D341Med (cell line): ENCODE measurements around the gene GALNT9.
"Not testable (repeated sequence)": the region's sequence is repeated elsewhere in the genome, so short reads cannot be mapped to it uniquely, and the experiment has no call there.

Experiments
- DNase-seq: peaks from one replicate; pipeline ENCODE4 v3.0.0; 2012; ENCODE audit warnings: low spot score

GALNT9 gene

DNA sequence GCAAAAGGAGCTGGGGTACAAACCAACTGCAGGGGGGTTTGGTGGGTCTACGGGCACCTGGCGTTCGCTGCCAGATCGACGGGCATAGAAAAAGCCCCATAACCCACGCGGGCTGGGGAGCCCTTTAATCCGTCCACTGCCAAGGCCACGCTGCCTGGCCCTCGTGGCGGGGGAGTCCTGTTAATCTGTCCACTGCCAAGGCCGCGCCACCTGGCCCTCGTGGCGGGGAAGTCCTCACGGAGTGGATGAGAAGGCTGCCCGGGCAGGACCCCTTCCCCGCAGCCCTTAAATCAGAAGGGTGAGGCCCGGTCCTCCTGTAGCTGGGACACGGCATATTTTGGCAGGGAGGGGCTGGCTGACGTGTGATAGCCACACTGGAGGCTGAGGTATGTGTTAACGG, 99.0 kb downstream of the GALNT9 start:
- no peak for DNase-seq

DNA sequence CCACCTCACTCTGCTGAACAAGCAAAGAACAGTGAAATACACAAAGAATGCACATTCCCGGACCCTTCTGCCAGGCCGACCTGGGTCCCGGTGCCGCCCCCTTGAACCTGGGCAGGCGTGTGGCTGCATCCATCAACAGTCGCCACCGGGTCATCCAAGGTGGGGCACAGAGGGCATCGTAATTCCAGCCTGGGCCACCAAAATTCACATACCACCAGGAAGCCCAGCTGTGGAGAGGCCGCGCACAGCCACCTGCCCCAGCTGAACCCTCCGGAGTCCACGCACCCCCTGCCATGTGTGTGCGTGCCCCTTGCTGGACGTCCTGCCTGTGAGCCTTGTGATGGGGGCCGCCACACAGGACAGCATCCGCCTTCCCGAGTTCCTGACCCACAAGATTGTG, 99.5 kb downstream of the GALNT9 start:
- no peak for DNase-seq

DNA sequence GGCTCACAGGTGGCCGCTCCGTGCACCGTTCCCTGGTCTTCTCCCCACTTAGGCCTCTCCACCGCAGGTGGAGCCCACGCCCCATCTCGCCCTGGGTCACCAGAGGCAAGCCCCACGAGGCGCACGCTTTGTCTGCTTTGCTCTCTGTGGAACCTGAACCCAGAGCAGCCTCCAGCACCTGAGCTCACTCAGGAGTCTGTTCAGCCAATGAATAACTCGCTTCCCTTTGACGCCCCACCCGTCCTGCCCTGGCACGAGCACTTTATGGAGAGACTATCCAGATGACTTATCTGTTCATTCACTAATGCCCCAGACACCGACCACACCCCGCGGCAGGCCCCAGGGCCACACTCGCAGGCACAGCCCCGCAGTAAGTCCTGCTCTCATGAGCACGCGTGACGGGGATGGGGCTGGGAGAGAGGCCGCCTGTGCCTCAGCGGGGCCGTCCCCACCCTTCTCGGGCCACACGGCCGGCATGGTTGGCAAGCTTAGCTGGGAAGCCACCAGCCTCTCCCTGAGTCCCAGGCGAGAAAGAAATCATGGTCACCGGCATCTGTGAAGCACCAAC, 100.1 kb downstream of the GALNT9 start:
- DNase-seq, result no peak

DNA sequence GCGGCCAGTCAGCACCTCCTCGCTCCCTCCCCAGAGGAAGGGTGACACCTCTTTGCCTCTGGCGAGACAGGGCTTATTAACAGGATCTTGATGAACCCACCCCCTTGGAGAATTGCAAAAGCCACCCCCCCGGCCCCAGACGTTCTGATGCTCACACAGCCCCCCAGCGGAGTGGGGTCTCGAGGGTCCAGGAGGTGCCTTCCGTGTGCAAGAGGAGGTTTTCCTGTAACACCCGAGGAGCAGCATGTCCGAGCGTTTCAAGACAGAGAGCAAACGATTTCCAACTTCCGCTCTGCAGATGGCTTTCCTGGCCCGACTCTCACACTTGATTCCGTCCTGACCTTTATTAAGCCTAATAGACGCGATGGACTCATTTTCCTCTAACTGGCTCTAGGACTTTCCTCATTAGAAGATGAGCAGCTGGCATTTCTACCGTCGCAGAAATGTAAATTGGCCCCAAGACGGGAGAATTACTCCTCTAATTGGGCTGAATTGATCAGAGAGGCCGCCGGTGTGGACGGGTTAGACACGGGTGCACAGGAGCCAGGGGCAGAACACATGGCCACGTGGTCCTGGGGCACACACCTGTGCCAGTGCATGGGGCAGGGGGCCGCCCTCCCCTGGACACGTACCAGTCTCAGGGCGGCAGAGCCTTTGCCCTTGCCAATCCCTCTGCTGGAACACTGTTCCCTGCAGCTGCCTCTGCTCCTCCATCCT, 100.8 kb downstream of the GALNT9 start:
- no peak for DNase-seq

DNA sequence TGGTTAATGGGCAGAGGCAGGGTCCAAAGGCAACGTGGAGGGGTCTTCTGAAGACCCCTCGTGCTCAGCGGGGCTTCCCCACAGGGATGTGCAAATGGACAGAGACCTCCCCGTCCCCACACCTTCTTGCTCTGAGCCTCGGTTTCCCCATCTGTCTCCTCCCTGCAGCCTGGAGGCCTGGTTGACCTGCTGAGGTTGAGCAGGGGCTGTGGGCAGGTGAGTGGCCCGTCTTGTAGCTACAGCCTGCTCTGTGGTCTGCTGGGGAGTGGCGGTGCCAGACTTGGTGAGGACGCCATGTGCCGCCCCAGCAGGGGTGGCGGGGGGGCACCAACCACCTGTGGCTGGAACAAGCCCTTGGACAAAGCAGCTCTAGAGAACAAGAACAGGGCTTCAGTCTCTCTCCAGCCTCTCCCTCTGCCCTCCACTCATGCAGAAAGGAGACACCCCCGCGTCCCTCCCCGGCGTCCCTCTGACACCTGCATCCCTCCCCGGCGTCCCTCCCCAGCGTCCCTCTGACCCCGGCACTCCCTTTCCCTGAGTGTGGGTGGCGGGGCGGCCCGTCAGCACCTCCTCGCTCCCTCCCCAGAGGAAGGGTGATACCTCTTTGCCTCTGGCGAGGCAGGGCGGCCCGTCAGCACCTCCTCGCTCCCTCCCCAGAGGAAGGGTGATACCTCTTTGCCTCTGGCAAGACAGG, 101.5 kb downstream of the GALNT9 start:
- DNase-seq, result no peak

DNA sequence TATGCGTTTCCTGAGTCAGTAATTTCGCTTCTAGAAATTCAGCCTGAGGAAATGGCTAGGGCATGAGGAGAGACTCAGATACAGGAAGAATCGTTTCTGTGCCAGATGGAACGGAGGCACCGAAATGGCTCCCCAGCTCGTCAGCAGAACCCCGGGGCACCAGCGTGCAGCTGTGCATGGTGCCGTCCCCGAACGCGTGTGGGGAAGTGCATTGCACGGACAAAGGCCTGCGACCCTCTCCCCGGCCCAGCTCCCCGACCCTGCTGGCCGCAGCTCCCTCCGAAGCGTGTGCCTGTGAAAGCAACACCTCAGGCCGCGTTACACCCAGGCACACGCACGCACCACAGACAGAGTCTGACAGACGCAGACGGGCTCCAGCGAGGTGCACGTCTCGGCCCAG, 102.3 kb downstream of the GALNT9 start:
- DNase-seq, result no peak

DNA sequence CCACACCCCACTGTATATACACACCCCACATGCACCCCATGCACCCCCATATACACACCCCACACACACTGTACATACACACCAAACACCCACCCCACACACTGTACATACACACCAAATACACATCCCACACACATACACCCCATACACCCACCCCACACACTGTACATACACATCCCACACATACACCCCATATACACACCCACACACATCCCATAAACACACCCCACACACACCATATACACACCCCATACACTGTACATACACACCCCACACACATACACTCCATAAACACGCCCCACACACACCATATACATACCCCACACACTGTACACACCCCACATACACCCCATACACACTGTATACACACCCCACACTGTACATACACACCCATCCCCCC, 102.8 kb downstream of the GALNT9 start:
- no peak for DNase-seq

DNA sequence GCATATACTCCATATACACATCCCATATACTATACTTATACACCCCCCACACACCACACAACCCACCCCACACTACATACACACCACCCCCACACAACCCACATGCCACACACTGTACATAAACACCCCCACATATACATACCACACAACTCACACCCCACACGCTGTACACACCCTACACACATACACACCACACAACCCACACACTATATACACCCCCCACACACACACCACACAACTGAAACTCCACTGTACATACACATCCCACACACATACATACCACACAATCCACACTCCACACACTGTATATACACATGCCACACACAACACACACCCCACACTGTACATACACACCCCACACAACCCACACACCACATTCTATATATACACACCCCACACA, 104.2 kb downstream of the GALNT9 start:
- no peak for DNase-seq

DNA sequence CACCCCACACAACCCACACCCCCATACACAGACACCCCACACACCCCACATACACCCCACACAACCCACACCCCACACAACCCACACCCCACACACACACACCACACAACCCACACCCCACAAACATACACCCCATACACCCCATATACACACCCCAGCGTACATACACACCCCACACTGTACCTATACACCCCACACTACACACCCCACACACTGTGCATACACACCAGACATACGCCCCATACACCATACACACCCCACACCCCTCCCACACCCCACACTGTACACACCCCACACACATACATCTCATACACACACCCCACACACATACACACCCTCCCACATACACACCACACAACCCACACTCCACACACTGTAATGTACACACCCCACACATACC, 104.9 kb downstream of the GALNT9 start:
- DNase-seq, result no peak

DNA sequence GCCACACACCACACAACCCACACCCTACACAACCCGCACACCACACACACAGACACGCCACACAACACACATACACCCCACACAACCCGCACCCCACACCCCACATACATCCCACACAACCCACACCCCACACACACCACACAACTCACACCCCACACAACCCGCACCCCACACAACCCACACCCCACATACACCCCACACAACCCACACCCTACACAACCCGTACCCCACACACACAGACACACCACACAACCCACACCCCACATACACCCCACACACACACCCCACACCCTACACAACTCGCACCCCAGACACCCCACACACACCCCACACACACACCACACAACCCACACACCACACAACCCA, 106.6 kb downstream of the GALNT9 start:
- no peak for DNase-seq

DNA sequence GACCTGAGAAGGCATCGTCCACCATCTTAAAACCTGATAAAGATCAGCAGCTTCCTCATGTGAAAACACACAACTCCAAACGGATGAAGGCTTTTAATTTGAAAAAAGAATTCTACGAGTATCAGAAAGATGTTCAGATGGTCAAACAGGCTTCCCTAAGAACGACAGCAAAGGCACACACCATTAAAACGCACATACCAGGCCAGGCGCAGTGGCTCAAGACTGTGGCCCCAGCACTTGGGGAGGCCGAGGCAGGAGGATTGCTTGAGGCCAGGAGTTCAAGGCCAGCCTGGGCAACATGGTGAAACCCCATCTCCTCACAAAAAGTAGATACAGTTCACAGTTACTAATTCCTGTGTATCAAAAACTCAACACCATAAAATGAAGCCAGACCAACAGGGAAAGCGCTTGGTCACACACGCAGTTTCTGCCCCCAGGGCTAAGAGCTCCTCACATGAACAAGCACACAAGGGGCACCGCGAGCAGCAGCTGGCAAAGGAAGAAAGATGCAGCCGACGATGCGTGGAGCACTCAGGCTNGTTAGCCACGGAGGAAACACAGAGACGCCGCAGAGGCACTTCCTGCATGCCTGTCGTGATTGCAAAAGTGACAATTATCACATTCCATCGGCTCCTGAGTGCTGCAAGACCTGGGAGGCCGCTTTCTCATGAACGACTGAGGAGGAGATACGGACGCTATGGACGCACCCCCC, 107.1 kb downstream of the GALNT9 start:
- no peak for DNase-seq

DNA sequence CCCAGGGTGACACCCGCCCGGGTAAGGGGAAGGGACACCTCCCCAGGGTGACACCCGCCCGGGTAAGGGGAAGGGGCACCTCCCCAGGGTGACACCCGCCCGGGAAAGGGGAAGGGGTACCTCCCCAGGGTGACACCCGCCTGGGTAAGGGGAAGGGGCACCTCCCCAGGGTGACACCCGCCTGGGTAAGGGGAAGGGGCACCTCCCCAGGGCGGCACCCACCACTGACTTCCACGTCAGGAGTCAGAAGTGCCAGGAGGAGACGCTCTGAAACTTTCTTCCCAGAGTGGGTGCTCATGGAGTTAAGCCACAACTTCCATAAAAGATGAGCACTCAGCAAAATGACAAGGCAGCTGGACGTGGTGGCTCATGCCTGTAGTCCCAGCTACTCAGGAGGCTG, 109.6 kb downstream of the GALNT9 start:
- not testable (repeated sequence) for DNase-seq

DNA sequence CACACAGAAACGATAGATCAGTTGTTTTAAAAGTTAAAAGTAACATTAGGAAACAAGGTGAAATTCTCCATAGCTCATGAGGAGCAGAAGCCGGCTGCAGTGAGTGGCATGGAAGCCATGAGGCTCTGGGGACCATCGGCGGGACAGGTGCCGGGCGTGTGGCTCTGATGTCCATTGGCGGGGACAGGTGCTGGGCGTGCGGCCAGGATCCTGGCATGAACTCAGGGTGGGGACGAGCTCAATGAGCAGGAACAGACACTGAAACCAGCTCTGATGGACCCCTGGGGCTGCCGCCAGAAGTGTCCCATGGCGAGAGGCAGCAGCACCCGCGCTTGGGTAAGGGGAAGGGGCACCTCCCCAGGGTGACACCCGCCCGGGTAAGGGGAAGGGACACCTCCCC, 110.1 kb downstream of the GALNT9 start:
- DNase-seq, result no peak

DNA sequence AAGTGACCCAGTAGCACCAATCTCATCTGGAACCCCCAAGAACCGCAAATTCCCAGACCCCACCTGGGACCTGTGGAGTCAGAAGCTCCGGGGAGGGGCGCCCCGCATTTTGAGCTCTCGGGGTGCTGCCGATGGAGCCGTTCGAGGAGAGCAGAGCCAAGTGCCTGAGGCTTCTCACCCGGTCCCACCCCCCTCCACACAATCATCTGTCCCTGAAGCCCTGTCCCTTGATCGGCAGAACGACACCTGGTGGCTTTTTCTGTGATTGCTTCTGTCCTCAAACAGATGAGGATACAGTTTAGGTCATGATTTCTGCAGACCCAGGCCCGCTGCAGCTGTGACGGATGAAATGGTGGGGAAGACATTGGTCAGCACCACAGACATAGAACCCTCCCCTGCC, 110.5 kb downstream of the GALNT9 start:
- DNase-seq, result peak; percentile 81

DNA sequence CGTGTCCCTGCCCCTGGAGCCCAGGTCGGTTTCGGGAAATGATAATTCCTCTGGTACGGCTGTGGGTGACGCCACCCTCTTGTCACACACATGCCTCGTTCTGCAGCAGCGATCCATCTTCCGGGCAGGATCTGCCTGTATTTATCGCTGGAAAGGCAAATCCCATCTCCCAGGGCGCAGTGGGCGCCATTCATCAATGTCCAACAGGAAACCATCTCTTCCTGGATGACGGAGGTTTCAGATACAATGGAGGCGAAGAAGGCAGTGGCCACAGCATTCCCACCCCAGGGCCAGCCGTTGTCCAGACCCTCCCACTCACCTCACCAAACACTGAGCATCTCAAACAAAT, 110.9 kb downstream of the GALNT9 start:
- no peak for DNase-seq

DNA sequence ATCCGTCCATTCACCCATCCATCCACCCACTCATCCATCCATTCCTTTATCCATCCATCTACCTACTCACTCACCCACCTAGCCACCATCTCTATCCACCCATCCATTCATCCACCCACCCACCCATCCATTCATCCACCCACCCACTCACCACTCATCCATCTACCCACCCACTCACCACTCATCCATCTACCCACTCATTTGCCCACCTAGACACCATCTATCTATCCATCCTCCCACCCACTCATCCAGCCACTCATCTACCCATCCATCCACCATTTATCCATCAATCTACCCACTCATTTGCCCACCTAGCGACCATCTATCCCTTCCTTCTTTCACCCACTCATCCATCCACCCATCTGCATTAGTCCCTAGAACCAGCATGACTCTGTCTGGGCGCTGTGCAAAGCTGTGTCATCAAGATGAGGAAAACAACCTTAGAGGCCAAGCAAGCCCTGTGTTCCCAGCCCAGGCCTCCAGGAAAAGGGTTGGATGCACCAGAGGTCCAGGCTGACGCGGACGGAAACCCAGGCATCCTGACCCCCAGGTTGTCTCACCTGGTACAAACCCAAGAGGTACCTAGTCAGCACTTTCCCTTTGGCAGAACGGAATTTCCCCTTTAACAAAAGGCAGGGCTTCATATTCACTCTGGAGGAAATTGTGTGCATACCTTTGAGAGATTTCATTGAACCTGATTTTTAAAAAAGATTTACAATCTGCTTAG, 111.4 kb downstream of the GALNT9 start:
- no peak for DNase-seq

DNA sequence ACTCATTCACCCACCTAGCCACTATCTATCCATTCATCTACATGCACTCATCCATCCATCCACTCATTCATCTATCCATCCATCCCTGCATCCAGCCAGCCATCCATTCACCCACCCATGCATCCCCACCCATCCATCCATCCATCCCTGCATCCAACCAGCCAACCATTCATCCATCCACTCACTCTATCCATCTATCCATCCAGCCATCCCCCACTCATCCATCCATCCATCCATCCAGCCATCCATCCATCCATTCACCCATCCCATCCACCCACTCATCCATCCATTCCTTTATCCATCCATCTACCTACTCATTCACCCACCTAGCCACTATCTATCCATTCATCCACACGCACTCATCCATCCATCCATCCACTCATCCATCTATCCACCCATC, 112.0 kb downstream of the GALNT9 start:
- no peak for DNase-seq

DNA sequence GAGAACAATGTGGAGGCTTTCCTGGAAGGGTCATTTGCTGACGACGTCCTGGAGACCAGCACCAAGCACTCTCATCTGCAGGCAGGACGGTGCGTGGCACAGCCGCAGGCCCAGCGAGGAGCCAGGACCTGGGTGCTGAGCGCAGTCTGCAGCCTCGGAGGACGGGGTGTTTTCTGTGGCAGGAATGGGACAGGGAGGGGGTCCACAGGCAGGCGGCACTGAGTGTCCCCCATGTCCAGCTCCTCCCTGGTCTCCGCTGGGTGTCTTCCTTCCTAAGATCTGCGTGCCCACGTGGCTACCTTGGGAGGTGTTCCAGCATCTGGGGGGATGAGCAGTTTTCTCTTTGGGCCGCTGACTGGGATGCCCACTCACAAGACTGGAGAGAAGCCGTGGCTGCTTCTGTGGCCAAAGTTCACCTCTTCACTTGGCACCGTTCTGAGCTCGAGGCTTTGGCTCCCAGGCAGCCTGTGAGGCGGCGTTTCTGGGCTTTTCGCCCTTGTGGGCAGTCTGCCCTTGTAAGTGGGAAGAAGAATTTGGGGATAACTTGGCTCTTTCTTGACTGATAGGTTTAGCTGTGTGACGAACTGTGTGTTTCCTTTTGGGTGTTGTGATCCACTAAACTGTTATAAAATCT, 112.9 kb downstream of the GALNT9 start:
- no peak for DNase-seq

DNA sequence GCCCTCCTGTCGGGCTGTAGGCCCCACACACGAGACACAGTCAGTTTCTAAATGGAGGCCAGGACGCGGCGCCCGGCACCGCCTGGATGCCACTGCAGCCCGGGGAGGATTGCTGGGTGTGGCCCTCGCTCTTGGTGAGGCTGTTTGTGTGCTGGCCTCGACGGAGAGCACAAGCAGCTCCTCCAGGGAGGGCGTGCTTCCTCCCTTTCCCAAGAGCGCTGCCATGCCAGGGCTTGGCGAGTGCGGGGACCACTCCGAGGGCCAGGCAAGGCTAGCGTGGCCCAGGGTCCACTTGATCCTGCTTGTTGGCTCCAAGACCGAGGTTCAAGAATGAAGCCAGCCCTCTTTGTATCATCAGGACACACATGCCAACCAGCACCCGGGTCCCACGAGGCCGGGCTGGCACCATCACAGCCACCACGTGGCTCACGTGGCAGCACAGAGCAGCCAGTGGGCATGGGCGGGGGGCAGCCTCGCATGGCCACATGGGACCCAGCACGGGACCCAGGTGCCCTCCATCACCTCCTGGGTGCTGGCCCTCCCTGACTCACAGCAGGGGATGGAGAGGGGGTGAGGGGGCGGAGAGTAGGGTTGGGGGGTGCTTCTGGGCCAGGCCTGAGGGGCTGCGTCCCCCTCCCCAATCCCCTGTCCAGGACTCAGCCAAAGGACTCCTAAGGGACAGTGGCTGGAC, 113.9 kb downstream of the GALNT9 start:
- no peak for DNase-seq

DNA sequence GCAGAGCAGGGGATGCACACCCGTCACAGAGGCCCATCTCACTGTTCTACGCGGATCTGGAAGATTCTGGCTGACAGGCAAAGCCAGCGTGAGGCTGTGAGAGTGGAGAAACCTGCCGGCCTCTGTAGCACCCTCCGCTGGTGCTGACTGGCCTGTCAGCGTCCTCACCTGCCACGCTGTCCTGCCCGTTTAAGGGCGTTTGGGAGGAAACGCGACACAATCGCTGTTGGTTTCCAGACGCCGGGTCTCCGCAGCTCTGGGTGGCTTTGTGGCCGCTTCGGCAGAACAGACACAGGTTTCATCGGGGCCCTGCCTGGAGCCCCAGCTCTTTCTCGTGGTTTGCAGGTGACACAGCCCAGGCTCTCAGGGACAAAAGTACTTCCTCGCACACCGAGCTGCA, 114.5 kb downstream of the GALNT9 start:
- no peak for DNase-seq

DNA sequence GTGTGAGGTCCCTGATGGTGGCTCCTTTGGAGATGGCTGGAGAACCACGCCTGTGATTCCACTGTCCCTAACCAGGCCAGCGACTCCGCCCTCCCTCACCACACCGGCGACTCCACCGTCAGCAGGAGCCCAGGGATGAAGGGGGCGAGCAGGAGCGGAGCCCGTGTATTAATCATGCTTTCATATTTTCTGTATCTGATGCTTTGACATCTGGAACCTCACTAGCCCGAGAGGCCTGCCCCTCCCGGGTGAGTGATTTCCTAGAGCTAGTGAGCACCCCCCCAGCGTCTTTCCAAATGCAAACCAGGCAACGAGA, 115.3 kb downstream of the GALNT9 start:
- DNase-seq, result no peak
